Heart right ventricle (tissue), 16 donors: ENCODE results near the gene RFTN1. TPM values are rescaled to one million over a fixed set of nuclear protein-coding genes. Genes with fewer than 3 reads are reported as not detected.
A peak's percentile ranks its signal among the peaks of the same experiment; 100 is the strongest.

Experiments
- ATAC-seq, 8 donors: fragments of 200-7000 bp; cut with Tn5 transposase; one replicate each; pipeline ENCODE4 v1.9.1; 2020; ENCODE audit warnings: mild to moderate bottlenecking in 8 of 8, moderate library complexity in 8 of 8, moderate number of reproducible peaks in 1 of 8
- DNase-seq, 2 donors: peaks; one replicate each; pipeline ENCODE4 v3.0.0-alpha.2; 2020
- H3K27ac ChIP-seq, 10 donors: fragments of 200-600 bp; sonication (generic) in 2 of 10; one replicate each; pipeline versions ENCODE4 v1.5.0 to v1.8.0; 2020 to 2022; ENCODE audit warnings: mild to moderate bottlenecking in 3 of 10
- H3K27me3 ChIP-seq, 7 donors: fragments of 200-600 bp; one replicate each; pipeline ENCODE4 v1.8.0; 2021 to 2022; ENCODE audit warnings: mild to moderate bottlenecking in 2 of 7
- H3K36me3 ChIP-seq, 9 donors: fragments of 200-600 bp; sonication (generic) in 1 of 9; one replicate each; pipeline versions ENCODE4 v1.5.0 to v1.8.0; 2020 to 2022; ENCODE audit warnings: mild to moderate bottlenecking in 2 of 9
- H3K4me1 ChIP-seq, 9 donors: fragments of 200-600 bp; sonication (generic) in 1 of 9; one replicate each; pipeline versions ENCODE4 v1.5.0 to v1.8.0; 2020 to 2022; ENCODE audit warnings: mild to moderate bottlenecking in 4 of 9
- H3K4me3 ChIP-seq, 10 donors: fragments of 200-600 bp; sonication (generic) in 2 of 10; one replicate each; pipeline versions ENCODE4 v1.5.0 to v1.8.0; 2020 to 2022; ENCODE audit warnings: mild to moderate bottlenecking in 7 of 10, moderate library complexity in 2 of 10
- H3K9me3 ChIP-seq, 11 donors: fragments of 200-600 bp in 10 of 11; sonication (generic) in 2 of 11; one replicate each; pipeline versions ENCODE4 v1.5.0 to v1.8.0; 2013 to 2022; ENCODE audit warnings: mild to moderate bottlenecking in 2 of 11, control low read depth in 1 of 11, moderate library complexity in 1 of 11
- whole genome bisulfite sequencing, 2 donors: extraction: QIAGEN DNeasy Blood & Tissue Kit; methylation state at CpG; one replicate each; pipeline ENCODE4 v1.1.7; 2013; ENCODE audit warnings: inconsistent platforms in 1 of 2; 5-methylcytosine and 5-hydroxymethylcytosine counted together
- intact Hi-C, 10 donors: fragments of 100-400 bp; cut with DNase I; formaldehyde crosslinking; loops; one replicate each; pipeline versions ENCODE4 v1.11.1 to v1.14.2; 2022
- polyA plus RNA-seq, 2 donors: library from polyadenylated mRNA; stranded (reverse); fragments of 200-250 nt; gene quantifications; one replicate each; pipeline ENCODE4 v1.2.3, GENCODE V29; 2013
- total RNA-seq, 10 donors: library from RNA; stranded (reverse); fragmentation: NEBNext Ultra II Directional in 3 of 10; extraction: Animal tissue kit (Norgen Biotek cat#: 25700) in 3 of 10; gene quantifications; one replicate each; pipeline versions ENCODE4 v1.2.1 to v1.2.4, GENCODE V29; 2021 to 2023
- TF ChIP-seq, protein P1 (sequence below), 9 donors: fragments of 200-600 bp; sonication (generic) in 2 of 9; IDR thresholded peaks; one replicate each; pipeline versions ENCODE4 v1.5.0 to v1.8.0; 2021 to 2022; ENCODE audit warnings: antibody characterized with exemption in 9 of 9, mild to moderate bottlenecking in 5 of 9, moderate library complexity in 1 of 9
- donor health status: Arrhythmogenic right ventricular cardiomyopathy.
- donor health status: ischemic (EF 13 %, LVEDD 7.1; RV severe dilation, severe dysfunction).
- donor health status: healthy with polysubstance abuse.
- donor health status: DM: no; HTN: yes; CAD: no.
- donor health status: DM: no; HTN: no; CAD: no.
- donor health status: ischemic (EF 25% LVEDD 6.9; RV normal size, moderate dysfunction).
- donor health status: ischemic (EF 25% LVEDD 5.7; RV mildly dilated, moderate dysfunction).
- donor health status: healthy.
- donor health status: DM: yes; HTN: yes; CAD: no.
- donor health status: Ischemic cardiomyopathy.
- donor health status: ischemic (EF 35%, LVEDD 5.7; RV mildly dilated, moderate dysfunction).
- donor health status: nonischemic (EF 11% LVEDD 7.7; RV severe dilation, severe dysfunction).
- donor health status: DM: yes; HTN: yes; CAD: no.
- donor health status: PGD.
- donor health status: ischemic (EF 29% LVEDD 5.4; RV normal size, mild dysfunction).
- donor health status: nonischemic (EF 23%, LVEDD 6.1; RV moderate dilation, normal function).

RFTN1 gene
- total and polyA plus RNA-seq, 12 donors: 17.4 to 32.2 (median 24.0) TPM

DNA sequence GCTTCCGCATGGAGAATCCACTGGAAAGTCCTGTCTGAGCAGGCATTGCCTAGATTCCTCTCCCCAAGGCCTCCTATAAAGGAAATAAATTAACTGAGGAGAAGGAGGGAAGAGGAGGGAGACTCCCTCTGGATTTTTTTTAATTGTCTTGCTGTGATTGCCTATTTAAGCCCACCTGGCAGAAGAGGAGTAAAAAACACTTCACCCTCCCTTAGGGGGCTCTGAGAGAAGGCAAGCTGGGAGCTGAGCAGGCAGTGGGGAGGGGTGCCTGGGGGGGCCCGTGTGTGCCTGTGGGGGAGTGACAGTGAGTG lies 138.6 kb downstream of the RFTN1 start:
- H3K9me3 ChIP-seq: peaks cover 0 to 4% (median 0%) of the 10 kb centered on the region in 11 donors
- ATAC-seq (no peak), DNase-seq (no peak)
- WGBS, 2 donors: 63 to 70% methylated on average over 2 of the region's 2 CpGs
- intact Hi-C loops: loop anchor here in 6 of 10 donors (10.0 kb wide), 1 partner anchor 140 kb away; the partner anchor contains the start of gene RFTN1 (in 6 of the 6)
- peaks cover 0 to 28% (median 4%) of the 10 kb centered on the region in 9 donors for H3K36me3 ChIP-seq
- no peak overlapping the region for H3K4me3 ChIP-seq
- H3K27me3 ChIP-seq: no peaks in the 10 kb centered on the region
- H3K27ac ChIP-seq: peak overlapping the region in 8 of 10 donors; percentile 30 to 83 (median 70)
- TF ChIP-seq, protein P1, sequence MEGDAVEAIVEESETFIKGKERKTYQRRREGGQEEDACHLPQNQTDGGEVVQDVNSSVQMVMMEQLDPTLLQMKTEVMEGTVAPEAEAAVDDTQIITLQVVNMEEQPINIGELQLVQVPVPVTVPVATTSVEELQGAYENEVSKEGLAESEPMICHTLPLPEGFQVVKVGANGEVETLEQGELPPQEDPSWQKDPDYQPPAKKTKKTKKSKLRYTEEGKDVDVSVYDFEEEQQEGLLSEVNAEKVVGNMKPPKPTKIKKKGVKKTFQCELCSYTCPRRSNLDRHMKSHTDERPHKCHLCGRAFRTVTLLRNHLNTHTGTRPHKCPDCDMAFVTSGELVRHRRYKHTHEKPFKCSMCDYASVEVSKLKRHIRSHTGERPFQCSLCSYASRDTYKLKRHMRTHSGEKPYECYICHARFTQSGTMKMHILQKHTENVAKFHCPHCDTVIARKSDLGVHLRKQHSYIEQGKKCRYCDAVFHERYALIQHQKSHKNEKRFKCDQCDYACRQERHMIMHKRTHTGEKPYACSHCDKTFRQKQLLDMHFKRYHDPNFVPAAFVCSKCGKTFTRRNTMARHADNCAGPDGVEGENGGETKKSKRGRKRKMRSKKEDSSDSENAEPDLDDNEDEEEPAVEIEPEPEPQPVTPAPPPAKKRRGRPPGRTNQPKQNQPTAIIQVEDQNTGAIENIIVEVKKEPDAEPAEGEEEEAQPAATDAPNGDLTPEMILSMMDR (IDR thresholded peaks at IDR 0.05): no peak
- H3K4me1 ChIP-seq: peaks cover 42 to 90% (median 88%) of the 10 kb centered on the region in 9 donors

DNA sequence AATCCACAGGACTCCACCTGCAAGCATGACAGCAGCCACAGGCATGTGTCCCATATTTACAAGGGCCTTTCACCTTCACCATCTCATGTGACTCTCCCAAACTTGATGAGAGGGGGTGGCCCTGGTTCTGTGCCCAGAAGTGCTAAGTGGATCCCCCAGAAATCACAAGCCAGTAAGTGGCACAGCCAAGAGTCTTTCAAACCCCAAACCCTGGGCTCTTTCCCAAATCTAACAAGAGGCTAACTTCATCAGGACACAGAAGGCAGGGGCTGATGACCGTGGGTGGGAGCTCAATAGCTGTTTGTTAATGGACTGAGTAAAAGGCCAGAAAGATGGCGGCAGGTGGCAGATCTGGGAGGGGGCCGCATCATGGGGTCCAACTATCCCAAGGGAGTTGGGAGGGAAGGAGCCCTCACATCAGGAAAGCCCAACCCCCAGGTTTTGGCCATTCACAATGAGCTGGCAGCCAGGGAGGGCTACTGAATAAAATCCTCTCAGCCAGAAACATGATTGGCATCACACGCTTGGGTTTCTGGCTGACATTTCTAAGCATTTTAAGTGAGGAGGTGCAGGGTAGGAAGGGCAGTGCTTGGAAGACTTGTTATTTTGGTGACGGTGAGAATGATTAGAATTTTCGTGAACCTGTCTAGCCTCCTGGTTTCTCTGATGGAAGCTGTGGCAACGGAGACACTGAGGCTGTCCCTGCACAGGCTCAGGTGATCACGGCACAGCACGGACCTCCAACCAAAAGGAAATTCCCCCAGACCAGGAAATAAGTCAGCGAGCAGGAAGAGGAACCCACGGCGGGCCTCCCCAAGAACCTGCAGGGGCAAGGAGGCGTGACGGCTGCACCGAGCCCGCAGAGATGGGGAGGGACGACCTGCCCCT lies 139.2 kb downstream of the RFTN1 start:
- ATAC-seq: peak in 4 of 8 donors; percentile 6 to 11 (median 8)
- peak overlapping the region in 9 of 10 donors; percentile 30 to 83 (median 77) for H3K27ac ChIP-seq
- H3K4me1 ChIP-seq: peaks cover 42 to 95% (median 94%) of the 10 kb centered on the region in 9 donors
- TF ChIP-seq, protein P1 (IDR thresholded peaks at IDR 0.05): no peak
- no peaks in the 10 kb centered on the region for H3K27me3 ChIP-seq
- intact Hi-C loops: loop anchor here in 6 of 10 donors (10.0 kb wide), 1 partner anchor 141 kb away; the partner anchor contains the start of gene RFTN1 (in 6 of the 6)
- DNase-seq: no peak
- H3K4me3 ChIP-seq: no peak overlapping the region
- H3K36me3 ChIP-seq: peaks cover 0 to 34% (median 7%) of the 10 kb centered on the region in 9 donors
- H3K9me3 ChIP-seq: peaks cover 0 to 4% (median 0%) of the 10 kb centered on the region in 11 donors
- WGBS, 2 donors: 62 to 66% methylated on average over 17 of the region's 17 CpGs

DNA sequence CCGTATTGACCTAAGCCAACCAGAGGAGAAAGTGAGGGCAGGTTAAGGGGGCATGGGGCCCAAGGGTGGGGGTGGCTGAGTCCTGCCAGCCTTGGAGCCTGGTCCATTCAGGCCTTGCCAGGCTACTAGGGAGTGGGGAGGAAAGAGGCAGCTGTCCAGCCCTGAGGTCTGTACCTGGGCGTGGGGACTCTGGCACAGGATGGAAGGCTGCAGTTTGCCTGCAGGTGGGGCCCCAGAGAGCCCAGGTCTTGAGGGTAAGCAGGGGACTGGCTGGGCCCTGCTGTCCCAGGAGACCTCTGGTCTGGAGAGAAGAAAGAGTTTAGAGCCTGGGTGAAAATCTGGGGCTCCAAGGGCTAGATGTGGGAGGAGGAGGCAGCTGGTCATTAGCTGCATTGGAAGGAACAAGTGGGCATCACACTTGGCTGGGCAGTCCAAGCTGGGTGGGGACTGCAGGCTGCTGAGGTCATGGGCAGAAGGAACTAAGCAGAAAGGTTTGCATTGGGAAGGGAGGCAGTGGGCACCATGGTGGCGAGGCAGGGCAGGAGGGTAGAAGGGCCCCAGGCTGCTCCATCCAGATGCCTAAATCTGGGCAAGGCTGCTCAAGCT lies 140.1 kb downstream of the RFTN1 start:
- WGBS, 2 donors: 70 to 76% methylated on average over 3 of the region's 3 CpGs
- peaks cover 0 to 42% (median 7%) of the 10 kb centered on the region in 9 donors for H3K36me3 ChIP-seq
- ATAC-seq (peak in 6 of 8 donors; percentile 4 to 55 (median 6)), DNase-seq (no peak)
- H3K27ac ChIP-seq: peak overlapping the region; percentile 30 to 83 (median 76)
- TF ChIP-seq, protein P1 (IDR thresholded peaks at IDR 0.05): no peak
- peaks cover 42 to 95% (median 85%) of the 10 kb centered on the region in 9 donors for H3K4me1 ChIP-seq
- no peaks in the 10 kb centered on the region for H3K9me3 ChIP-seq
- no peak overlapping the region for H3K4me3 ChIP-seq
- no peaks in the 10 kb centered on the region for H3K27me3 ChIP-seq
- intact Hi-C loops: loop anchor here in 6 of 10 donors (10.0 kb wide), 1 partner anchor 141 kb away; the partner anchor contains the start of gene RFTN1 (in 6 of the 6)
